GM21367 (cell line): Measurements from ENCODE around the gene CACNG6.
"Not testable (repeated sequence)": the region's sequence is repeated elsewhere in the genome, so short reads cannot be mapped to it uniquely, and the experiment has no call there.

Experiments
- ATAC-seq: cut with Tn5 transposase; IDR thresholded peaks from one replicate; pipeline ENCODE4 v1.9.1; 2021; ENCODE audit not compliant: unreplicated experiment

The CACNG6 gene

DNA sequence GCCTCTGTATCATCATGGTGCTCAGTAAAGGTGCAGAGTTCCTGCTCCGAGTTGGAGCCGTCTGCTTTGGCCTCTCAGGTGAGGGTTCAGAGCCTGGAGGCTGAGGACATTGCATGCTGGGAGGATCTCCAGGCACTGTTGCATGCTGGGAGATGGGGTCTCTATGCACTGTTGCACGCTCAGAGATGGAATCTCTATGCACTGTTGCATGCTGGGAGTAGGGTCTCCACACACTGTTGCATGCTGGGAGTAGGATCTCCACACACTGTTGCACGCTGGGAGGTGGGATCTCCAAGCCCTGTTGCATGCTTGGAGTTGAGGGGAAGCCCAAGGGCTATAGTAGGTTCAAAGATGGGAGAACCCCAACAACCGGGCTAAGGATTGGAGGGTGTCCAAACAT lies 8.3 kb downstream of the CACNG6 start:
- ATAC-seq = no peak

DNA sequence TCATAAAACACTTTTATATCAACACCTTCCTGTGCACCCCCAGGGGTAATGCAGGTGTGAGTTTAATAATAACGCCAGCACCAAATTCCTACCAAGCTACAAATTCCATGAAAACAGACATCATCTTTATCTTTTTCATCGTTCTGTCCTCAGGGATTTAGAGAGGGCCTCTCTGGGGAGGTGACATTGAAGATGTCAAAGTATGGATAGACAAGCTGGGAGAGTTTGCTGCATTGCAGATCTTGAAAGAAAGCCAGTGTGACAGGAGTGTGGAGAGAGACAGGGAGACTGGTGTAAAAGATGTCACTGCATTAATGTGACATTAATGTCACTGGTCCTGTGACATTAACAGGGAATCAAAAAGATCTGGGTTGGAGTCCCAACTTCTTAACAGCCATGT lies 10.1 kb downstream of the CACNG6 start:
- no peak for ATAC-seq

GRCh38 chr19:54002495-54003315 lies 11.3 kb downstream of the CACNG6 start:
- ATAC-seq = no peak

GRCh38 chr19:54009440-54009839 lies 18.0 kb downstream of the CACNG6 start:
- ATAC-seq = no peak

GRCh38 chr19:54010474-54010873 lies 19.0 kb downstream of the CACNG6 start:
- no peak for ATAC-seq

DNA sequence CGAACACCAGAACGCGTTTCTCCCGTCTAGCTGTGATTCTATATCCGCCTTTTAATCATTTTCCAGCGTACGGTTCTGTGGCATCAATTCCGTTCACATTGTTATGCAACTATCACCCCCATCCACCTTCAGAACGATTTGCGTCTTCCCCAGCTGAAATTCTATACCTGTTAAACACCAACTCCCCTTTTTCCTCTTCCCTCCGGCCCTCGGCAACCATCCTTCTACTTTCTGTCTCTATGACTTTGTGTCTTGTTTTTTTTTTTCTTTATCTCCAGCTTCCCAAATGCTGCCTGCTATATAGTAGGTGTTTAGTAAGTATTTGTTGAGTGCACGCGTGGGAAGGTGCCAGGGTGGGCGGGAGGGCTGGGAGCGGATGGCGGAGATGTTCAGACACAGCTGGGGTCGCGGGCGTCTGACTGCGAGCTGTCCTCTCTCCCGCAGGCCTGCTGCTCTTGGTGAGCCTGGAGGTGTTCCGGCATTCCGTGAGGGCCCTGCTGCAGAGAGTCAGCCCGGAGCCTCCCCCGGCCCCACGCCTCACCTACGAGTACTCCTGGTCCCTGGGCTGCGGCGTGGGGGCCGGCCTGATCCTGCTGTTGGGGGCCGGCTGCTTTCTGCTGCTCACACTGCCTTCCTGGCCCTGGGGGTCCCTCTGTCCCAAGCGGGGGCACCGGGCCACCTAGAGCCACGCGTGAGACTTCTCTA lies 20.2 kb downstream of the CACNG6 start:
- no peak for ATAC-seq

GRCh38 chr19:54013866-54014265 lies 22.4 kb downstream of the CACNG6 start:
- no peak for ATAC-seq

- no peak for ATAC-seq
Measured at GRCh38 chr19:54014920-54015560, 23.6 kb downstream of the CACNG6 start.

DNA sequence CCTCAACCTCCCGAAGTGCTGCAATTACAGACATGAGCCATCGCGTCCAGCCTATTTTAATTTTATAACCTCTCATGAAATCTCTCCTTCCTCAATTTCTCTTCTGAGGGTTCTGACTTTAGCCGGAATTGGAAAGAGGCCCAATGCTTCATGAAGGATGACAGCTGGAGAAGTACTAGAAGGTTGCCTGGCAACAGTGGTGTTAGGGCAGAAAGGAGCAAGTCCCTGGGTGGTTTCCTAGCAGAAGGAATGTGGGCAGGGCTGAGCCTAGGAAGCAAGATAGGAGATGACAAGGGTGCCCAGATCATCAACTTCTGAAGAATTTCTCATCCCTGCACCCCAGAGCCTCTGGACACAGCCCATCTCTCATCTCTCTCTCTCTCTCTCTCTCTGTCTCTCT lies 25.8 kb downstream of the CACNG6 start:
- ATAC-seq = no peak

DNA sequence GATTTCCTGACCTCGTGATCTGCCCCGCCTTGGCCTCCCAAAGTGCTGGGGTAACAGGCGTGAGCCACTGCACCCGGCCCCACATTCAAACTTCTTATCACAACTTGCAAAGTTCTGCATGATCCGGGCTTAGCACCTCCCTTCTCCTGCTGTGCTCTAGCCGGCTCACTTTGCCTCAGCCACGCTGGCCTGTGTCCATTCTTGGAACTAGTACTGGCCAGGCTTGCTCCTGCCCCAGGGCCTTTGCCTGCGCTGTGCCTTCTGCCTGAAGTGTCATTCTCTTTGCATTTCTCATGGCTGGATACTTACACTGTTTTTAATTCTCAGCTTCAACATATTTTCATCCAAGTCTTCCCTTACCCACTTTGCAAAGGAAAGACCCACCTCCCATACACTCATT lies 29.9 kb downstream of the CACNG6 start:
- ATAC-seq = no peak

DNA sequence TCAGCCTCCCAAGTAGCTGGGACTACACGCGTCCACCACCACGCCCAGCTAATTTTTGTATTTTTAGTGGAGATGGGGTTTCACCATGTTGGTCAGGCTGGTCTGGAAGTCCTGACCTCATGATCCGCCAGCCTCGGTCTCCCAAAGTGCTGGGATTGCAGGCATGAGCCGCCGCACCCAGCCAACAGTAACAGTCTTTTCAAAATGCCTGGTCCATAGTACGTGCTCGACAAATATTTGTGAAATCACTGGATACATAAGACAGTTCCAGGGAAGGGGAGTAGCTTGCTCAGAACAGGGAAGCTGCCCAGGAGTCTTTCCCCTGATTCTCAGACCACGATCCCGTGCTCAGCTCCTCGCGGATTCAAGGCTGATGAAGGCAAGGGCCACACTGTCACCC lies 30.5 kb downstream of the CACNG6 start:
- no peak for ATAC-seq

DNA sequence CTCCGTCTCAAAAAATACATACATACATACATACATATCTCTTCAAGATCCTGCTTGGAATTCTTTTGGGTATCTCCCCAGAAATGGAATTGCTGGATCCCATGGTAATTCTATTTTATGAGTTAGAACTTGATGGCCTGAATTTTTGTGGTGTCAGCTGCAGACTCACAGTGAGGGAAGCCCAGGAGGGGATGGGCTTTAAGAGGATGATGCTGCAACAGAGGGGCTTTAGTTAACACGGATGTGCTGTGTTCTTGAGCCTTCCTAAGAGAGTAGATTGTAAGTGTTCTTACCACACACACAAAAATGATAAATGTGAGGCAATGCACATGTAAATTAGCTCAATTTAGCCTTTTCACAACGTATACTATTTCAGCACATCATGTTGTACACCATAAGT lies 31.8 kb downstream of the CACNG6 start:
- no peak for ATAC-seq

DNA sequence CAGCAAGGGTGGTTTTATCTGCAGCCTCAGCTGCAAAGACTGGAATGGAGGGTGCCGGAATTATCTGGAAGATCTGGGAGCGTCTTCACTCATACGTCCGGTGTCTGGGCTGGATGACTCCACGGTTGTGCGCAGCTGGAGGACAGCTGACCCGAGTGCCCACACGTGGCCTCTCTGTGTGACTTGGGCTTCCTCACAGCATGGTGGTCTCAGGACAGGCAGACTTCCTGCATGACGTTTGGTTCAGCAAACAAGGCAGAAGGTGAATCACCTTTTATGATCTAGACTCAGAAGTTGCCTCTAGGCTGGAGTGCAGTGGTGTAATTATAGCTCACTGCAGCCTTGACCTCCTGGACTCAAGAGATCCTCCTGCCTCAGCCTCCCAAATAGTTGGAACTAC lies 33.2 kb downstream of the CACNG6 start:
- ATAC-seq = no peak

GRCh38 chr19:54026656-54027055 lies 35.2 kb downstream of the CACNG6 start:
- no peak for ATAC-seq

DNA sequence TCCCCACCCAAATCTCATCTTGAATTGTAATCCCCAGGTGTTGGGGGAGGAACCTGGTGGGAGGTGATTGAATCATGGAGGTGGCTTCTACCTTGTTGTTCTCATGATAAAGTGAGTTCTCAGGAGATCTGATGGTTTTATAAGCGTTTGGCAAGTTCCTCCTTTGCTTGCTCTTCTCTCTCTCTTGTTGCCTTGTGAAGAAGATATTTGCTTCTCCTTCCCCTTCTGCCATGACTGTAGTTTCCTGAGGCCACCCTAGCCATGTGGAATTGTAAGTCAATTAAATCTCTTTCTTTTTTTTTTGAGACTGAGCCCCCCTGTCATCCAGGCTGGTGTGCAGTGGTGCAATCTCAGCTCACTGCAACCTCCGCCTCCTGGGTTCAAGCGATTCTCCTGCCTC lies 37.9 kb downstream of the CACNG6 start:
- no peak for ATAC-seq

DNA sequence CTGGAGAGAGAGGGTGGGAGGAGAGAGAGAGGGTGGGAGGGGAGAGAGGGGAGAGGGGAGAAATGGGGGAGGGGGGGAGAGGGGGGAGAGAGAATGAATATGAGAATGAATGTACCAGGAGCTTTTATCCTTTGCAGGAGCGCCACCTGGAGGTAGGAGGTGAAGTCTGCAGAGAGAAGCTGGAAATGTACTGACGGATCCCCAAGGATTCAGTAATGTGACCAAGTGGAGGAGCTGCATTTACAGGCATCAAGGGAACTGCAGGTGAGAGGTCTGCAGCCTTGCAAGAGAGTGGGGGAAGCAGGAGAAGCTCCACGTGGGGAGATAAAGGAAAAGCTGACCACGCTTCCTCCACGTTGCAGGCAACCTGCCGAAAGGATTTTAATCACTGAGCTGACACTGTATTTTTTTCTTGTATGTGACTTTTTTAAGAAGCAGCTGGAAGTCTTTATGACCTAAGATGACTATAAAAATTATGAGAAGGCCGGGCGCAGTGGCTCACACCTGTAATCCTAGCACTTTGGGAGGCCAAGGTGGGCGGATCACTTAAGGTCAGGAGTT lies 38.6 kb downstream of the CACNG6 start:
- ATAC-seq = no peak

GRCh38 chr19:54030895-54031586 lies 39.6 kb downstream of the CACNG6 start:
- no peak for ATAC-seq

DNA sequence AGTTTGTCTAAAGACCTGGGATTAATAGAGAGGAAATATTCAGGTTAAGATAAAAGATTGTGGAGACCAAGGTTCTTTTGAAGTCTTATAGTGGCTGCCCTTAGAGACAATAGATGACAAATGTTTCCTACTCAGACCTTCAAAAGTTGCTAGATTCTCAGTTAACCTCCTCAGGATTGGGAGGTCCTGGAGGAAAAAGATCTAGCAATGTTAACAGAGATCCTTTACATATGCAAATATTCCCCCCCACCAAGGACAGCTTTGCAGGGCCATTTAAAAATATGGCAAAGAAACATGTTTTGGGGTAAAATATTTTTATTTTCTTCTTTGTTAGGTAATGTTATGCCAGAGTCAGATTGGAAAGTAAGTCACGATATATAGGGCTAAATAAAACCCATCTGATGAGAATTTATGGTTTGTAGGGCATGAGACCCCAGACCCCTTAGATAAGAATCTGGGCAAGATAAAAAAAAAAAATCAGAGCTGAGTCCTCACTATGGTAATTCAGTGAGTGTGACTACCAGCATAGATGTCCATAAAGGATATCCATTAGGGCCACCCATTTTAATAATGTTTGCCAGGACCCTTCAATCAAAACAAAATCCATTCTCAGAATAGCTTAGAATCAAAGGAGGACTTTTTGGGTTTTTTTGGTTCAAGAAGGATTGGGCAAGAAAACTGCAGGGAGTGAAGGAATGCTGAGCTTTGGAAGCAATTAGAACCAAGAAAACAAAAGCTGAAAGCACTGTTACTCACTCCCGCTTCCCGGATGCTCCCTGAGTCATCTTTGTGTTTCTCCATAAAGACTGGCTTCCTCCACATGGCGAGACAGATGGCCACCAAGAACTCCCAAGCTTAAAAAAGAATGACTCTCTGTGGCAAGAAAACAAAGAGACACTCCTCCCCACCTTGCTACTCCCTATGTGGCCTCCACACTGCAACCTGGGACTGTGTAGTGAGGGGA lies 44.1 kb downstream of the CACNG6 start:
- ATAC-seq = no peak

DNA sequence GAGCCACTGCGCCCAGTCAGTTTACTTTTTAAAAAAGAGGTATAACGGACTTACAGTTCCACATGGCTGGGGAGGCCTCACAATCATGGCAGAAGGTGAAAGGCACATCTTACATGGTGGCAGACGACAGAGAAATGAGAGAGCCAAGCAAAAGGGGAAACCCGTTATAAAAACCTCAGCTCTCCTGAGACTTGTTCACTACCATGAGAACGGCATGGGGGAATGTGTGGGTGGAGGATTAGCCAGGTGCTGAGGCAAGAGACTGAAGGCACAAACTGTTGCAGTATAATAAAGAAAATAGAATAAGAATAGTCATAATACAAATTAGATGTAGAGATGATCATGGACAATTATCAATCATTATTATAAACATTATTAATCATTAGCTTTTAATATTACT lies 45.1 kb downstream of the CACNG6 start:
- not testable (repeated sequence) for ATAC-seq

DNA sequence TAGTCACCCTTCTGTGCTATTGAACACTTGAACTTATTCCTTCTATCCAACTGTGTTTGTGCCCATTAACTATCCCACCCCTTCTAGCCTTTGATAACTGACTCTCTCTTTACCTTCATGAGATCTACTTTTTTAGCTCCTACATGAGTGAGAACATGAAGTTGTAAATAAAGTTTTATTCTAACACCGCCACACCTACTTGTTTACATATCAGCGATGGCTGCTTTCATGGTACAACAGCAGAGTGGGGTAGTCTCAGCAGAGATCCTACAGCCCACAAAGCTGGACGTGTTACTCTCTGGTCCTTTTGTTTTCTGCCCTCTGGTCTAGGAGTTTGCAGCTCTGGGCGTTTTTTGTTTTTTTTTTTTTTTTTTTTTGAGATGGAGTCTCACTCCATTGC lies 48.6 kb downstream of the CACNG6 start:
- no peak for ATAC-seq
